Stomach (tissue), 9 donors: ENCODE results near the gene MRPL21. TPM values are rescaled to one million over a fixed set of nuclear protein-coding genes. Genes with fewer than 3 reads are reported as not detected.
A peak's percentile ranks its signal among the peaks of the same experiment; 100 is the strongest.

ENCODE experiments used
- DNase-seq, 2 donors: peaks; one replicate each; pipeline versions ENCODE4 v3.0.0 to v3.0.0-alpha.2; 2013 to 2019
- H3K27ac ChIP-seq, 5 donors: fragments of 200-600 bp in 4 of 5; sonication (generic) in 4 of 5; one replicate each; pipeline ENCODE4 v1.5.1; 2013 to 2019; ENCODE audit warnings: mild to moderate bottlenecking in 1 of 5, moderate library complexity in 1 of 5
- H3K27me3 ChIP-seq, 3 donors: fragments of 200-600 bp; sonication (generic); one replicate each; pipeline ENCODE4 v1.5.1; 2017 to 2019; ENCODE audit warnings: mixed run types in 1 of 3
- H3K36me3 ChIP-seq, 4 donors: fragments of 200-600 bp; sonication (generic); 1 replicate in 3 of 4; 2 replicates in 1 of 4; pipeline ENCODE4 v1.5.1; 2016 to 2019
- H3K4me1 ChIP-seq, 4 donors: fragments of 200-600 bp; sonication (generic); one replicate each; pipeline ENCODE4 v1.5.1; 2016 to 2019
- H3K4me3 ChIP-seq, 4 donors: fragments of 200-600 bp; sonication (generic) in 3 of 4; one replicate each; pipeline ENCODE4 v1.5.1; 2016 to 2019; ENCODE audit warnings: mild to moderate bottlenecking in 1 of 4
- H3K9me3 ChIP-seq, 4 donors: fragments of 200-600 bp; sonication (generic); one replicate each; pipeline ENCODE4 v1.5.1; 2016 to 2019
- CTCF ChIP-seq, 7 experiments: fragments of 450-650 bp in 4 of 7; fragments of 200-600 bp in 3 of 7; sonication (generic) in 3 of 7; IDR thresholded peaks; one replicate each; pipeline ENCODE4 v1.5.1; 2016 to 2019; ENCODE audit warnings: antibody characterized with exemption in 7 of 7, control low read depth in 2 of 7, mild to moderate bottlenecking in 1 of 7
- EP300 ChIP-seq: sonication (generic); formaldehyde crosslinking; IDR thresholded peaks from one replicate; pipeline ENCODE4 v1.6.1; 2017; ENCODE audit warnings: antibody characterized with exemption
- POLR2A ChIP-seq, 4 donors: fragments of 450-650 bp; IDR thresholded peaks; one replicate each; pipeline ENCODE4 v1.6.1; 2016; ENCODE audit warnings: antibody characterized with exemption in 4 of 4, control low read depth in 2 of 4, mild to moderate bottlenecking in 1 of 4, moderate library complexity in 1 of 4
- POLR2AphosphoS5 ChIP-seq, 3 donors: sonication (generic); formaldehyde crosslinking; IDR thresholded peaks; one replicate each; pipeline ENCODE4 v1.6.1; 2016; ENCODE audit warnings: antibody characterized with exemption in 3 of 3
- WGBS, 5 donors: extraction: QIAGEN DNeasy Blood & Tissue Kit in 3 of 5; methylation state at CpG; one replicate each; pipeline versions ENCODE4 v1.1.5 to v1.1.7; 2013 to 2018; 5-methylcytosine and 5-hydroxymethylcytosine counted together
- intact Hi-C: fragments of 100-400 bp; cut with DNase I; formaldehyde crosslinking; loops from one replicate; pipeline ENCODE4 v1.15.1; 2023; ENCODE audit warnings: low total_unique reads
- polyA plus RNA-seq, 3 donors: library from polyadenylated mRNA; stranded (reverse); fragments of 200-250 nt; gene quantifications; one replicate each; pipeline ENCODE4 v1.2.3, GENCODE V29; 2013
- total RNA-seq, 5 donors: library from RNA; depleted of rRNA; stranded (reverse); fragments of >200 nt; gene quantifications; one replicate each; pipeline versions ENCODE4 v1.1.0 to v1.2.3, GENCODE V29; 2014 to 2016
- donor health status: healthy with polysubstance abuse.
- donor health status: Bipolar disorder and iron deficiency.
- donor health status: healthy.

The MRPL21 gene
- total and polyA plus RNA-seq, 8 donors, result 30.6 to 185 (median 92.6) TPM

- H3K27ac ChIP-seq, result peak overlapping the region in 3 of 5 donors; percentile 10 to 79 (median 65)
- H3K4me3 ChIP-seq, result no peak overlapping the region
- H3K4me1 ChIP-seq, result peaks cover 0 to 28% (median 10%) of the 10 kb centered on the region in 4 donors
- H3K36me3 ChIP-seq, result peaks cover 55 to 98% (median 96%) of the 10 kb centered on the region in 4 donors
- H3K27me3 ChIP-seq, result no peaks in the 10 kb centered on the region
- WGBS, 5 donors, result 86 to 92% (median 88%) methylated on average over 7 of the region's 7 CpGs
- H3K9me3 ChIP-seq, result no peaks in the 10 kb centered on the region
- DNase-seq, result no peak
- TF ChIP-seq POLR2AphosphoS5 (IDR thresholded peaks at IDR 0.05) (peak in 2 of 3 donors; percentile 35 to 84), POLR2A (IDR thresholded peaks at IDR 0.05) (no peak), CTCF (IDR thresholded peaks at IDR 0.05) (no peak), EP300 (no peak)
- intact Hi-C loops, result no loop called here
These were observed 28.7 kb upstream of the MRPL21 start for GRCh38 chr11:68932358-68932757.

GRCh38 chr11:68931911-68932310 lies 28.3 kb upstream of the MRPL21 start:
- Histone ChIP-seq H3K36me3 (peaks cover 51 to 98% (median 96%) of the 10 kb centered on the region in 4 donors), H3K4me1 (peaks cover 0 to 28% (median 12%) of the 10 kb centered on the region in 4 donors), H3K27me3 (no peaks in the 10 kb centered on the region), H3K4me3 (no peak overlapping the region), H3K27ac (peak overlapping the region in 3 of 5 donors; percentile 10 to 79 (median 39)), H3K9me3 (no peaks in the 10 kb centered on the region)
- intact Hi-C loops, result no loop called here
- no peak for TF ChIP-seq EP300
- no peak for TF ChIP-seq POLR2A (IDR thresholded peaks at IDR 0.05)
- no peak for TF ChIP-seq POLR2AphosphoS5 (IDR thresholded peaks at IDR 0.05)
- no peak for TF ChIP-seq CTCF (IDR thresholded peaks at IDR 0.05)
- WGBS, 5 donors, result 90 to 94% (median 92%) methylated on average over 17 of the region's 17 CpGs
- no peak for DNase-seq

GRCh38 chr11:68930991-68931855 lies 27.6 kb upstream of the MRPL21 start:
- peaks cover 48 to 98% (median 96%) of the 10 kb centered on the region in 4 donors for H3K36me3 ChIP-seq
- intact Hi-C loops, result no loop called here
- H3K4me1 ChIP-seq, result peaks cover 0 to 28% (median 13%) of the 10 kb centered on the region in 4 donors

More at GRCh38 chr11:68930991-68931855, 27.6 kb upstream of the MRPL21 start:
- Histone ChIP-seq H3K27me3 (no peaks in the 10 kb centered on the region), H3K4me3 (no peak overlapping the region), H3K27ac (peak overlapping the region in 1 of 5 donors; percentile 79), H3K9me3 (peaks cover 0 to 5% (median 2%) of the 10 kb centered on the region in 4 donors)
- 92 to 95% (median 94%) methylated on average over 7 to 21 of the region's 21 CpGs for WGBS, 5 donors
- TF ChIP-seq EP300, result no peak
- no peak for TF ChIP-seq POLR2AphosphoS5 (IDR thresholded peaks at IDR 0.05)
- no peak for TF ChIP-seq CTCF (IDR thresholded peaks at IDR 0.05)
- TF ChIP-seq POLR2A (IDR thresholded peaks at IDR 0.05), result no peak
- DNase-seq, result no peak
